ENCODE measurements around the gene SULF2.

The SULF2 gene

GRCh38 chr20:47735412-47736400, 49.6 kb downstream of the SULF2 start:
- DNase-seq (ENCODE audit: low read depth), result no peak

- no peak for DNase-seq (ENCODE audit: low read depth)
These were observed 50.4 kb downstream of the SULF2 start for GRCh38 chr20:47734870-47735269.

GRCh38 chr20:47733892-47734291, 51.4 kb downstream of the SULF2 start:
- DNase-seq (ENCODE audit: low read depth), result no peak

DNA sequence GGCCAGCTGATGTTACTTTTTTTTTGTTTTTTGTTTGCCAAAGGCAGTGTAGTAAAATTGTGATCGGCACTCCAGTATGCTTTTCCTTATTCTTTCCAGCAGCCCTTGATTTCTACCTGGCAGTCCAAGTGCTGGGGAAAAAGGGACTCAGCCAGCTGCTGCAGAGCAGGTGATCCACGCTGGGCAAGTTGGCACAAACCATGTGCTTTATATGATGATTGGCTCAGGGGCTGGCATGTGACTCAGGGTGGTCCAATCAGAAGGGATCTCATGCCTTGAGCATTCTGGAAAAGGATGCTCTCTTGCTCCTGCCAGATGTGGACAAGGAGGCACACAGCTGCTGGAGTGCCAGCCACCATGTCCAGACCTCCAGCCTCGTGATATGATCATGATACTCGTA, 54.5 kb downstream of the SULF2 start:
- DNase-seq (ENCODE audit: low read depth), result no peak

DNA sequence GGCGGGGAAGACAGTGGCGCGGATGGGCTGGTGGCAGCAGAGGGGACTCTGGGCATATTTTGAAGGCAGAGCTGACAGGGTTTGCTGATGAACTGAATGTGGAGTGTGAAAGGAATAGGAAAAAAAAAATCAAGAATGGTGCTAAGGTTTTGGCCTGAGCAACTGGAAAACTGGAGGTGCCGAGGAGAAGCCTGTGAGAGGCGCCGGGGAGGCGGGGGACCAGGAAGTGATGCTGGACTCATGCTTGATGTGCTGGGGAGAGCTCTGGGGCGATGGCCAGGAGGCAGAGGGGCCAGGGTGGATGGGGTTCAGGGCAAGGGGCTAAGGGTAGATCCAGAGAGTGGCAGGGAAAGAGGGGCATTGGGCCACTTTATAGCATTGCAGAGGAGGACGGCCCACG, 55.8 kb downstream of the SULF2 start:
- DNase-seq (ENCODE audit: low read depth), result no peak

- no peak for DNase-seq (ENCODE audit: low read depth)
These were observed 57.3 kb downstream of the SULF2 start for GRCh38 chr20:47727909-47728361.

DNA sequence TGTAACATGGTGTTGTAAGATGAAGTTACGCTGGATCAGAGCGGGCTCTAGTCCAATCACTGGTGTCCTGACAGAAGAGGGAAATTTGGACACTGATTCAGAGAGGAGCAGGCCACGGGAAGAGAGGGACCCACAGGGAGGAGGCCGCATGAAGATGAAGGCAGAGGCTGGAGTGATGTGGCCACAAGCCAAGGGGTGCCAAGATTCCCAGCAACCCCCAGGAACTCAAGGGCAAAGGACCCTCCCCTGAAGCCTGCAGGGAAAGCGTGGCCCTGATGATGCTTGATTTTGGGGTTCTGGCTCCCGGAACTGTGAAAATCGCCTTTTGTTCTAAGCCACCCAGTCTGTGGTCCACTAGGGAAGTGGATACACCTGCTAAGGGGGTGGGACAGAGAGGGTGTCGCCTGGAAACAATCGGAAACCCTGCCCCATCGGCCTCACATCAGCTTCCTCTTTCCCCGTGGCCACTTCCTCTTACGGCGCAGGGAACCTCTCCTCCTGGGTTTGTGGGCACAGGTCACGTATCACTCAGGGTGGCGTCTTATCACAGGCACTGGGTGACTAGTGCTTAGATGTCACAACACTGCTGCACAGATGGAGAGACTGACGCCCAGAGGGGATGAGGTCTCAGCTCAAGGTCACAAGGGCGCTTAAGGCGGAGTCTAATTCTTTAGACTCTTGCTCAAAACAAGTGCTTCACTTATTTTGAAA, 58.0 kb downstream of the SULF2 start:
- DNase-seq (ENCODE audit: low read depth), result peak; percentile 28

- DNase-seq (ENCODE audit: low read depth), result no peak
These were observed 58.6 kb downstream of the SULF2 start for GRCh38 chr20:47726632-47727031.

- peak; percentile 48 for DNase-seq (ENCODE audit: low read depth)
These were observed 59.9 kb downstream of the SULF2 start for GRCh38 chr20:47725248-47725973.

- no peak for DNase-seq (ENCODE audit: low read depth)
These were observed 60.4 kb downstream of the SULF2 start for GRCh38 chr20:47724910-47725247.

GRCh38 chr20:47724396-47724795, 60.9 kb downstream of the SULF2 start:
- no peak for DNase-seq (ENCODE audit: low read depth)

DNA sequence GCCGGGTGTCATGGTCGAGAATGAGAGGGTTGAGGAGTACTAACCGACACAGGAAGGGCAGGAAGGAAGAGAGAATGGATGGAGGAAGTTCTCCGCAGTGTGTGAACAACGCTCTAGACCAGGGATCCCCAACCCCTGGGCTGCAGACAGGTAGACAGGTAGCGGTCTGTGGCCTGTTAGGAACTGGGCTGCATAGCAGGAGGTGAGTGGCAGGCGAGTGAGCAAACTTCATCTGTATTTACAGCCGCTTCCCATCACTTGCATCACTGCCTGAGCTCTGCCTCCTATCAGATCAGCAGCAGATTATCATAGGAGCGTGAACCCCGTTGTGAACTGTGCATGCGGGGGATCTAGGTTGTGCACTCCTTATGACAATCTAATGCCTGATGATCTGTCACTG, 62.0 kb downstream of the SULF2 start:
- no peak for DNase-seq (ENCODE audit: low read depth)

- DNase-seq (ENCODE audit: low read depth), result no peak
These were observed 64.4 kb downstream of the SULF2 start for GRCh38 chr20:47720636-47721427.

DNA sequence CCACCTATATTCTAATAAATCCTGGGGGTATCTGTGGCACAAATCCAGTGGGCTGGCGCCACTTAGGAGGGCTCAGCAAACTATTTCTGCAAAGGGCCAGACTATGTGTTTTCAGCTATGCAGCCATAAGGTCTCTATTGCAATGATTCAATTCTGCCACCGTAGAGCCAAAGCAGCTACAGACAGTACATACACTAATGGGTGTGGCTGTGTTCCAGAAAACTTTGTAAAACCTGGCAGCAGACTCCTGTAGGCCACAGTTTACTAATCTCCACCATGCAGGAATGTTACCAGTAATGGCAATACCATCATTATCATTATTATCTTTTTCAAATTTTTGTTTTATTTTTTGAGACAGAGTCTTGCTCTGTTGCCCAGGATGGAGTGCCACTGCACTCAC, 65.7 kb downstream of the SULF2 start:
- no peak for DNase-seq (ENCODE audit: low read depth)

DNA sequence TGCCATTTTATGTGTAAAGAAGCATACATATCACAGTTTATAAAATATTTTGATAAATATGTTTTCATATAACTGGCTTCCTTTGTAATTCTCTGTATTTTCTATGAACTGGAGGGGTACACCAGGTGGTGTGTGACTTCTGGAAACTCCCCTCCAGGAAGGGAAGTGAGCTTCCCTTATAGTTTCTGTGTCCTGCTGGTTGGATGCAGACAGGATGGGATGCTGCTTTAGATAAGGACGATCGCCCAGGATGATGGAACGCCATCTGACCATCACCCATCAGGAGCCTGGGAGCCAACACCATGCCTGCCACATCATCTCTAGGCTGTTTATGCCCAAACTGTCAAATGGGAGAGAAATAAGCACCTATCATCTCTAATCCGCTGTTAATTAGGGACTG, 66.1 kb downstream of the SULF2 start:
- DNase-seq (ENCODE audit: low read depth), result no peak

GRCh38 chr20:47718398-47718797, 66.9 kb downstream of the SULF2 start:
- DNase-seq (ENCODE audit: low read depth), result no peak

DNA sequence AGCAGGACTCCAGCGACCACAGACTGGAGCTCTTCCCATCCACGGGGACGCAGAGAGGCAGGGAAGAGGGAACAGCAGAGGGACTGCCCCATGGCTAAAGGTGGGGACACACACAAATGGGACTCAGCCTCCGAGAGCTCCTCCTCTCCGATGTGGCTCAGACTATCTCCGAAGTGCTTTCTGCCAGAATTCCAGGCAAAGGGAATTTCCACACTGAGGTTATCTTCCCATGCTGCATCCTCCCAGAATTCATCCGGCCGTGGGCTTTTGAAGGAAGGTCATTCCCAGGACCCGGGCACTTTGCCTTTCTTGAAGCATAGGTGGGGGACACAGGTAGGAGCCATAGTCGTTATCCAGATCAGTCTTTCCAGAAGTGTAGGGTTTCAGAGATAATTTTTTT, 67.9 kb downstream of the SULF2 start:
- no peak for DNase-seq (ENCODE audit: low read depth)

GRCh38 chr20:47713878-47714450, 71.3 kb downstream of the SULF2 start:
- no peak for DNase-seq (ENCODE audit: low read depth)

GRCh38 chr20:47713163-47713562, 72.1 kb downstream of the SULF2 start:
- no peak for DNase-seq (ENCODE audit: low read depth)

DNA sequence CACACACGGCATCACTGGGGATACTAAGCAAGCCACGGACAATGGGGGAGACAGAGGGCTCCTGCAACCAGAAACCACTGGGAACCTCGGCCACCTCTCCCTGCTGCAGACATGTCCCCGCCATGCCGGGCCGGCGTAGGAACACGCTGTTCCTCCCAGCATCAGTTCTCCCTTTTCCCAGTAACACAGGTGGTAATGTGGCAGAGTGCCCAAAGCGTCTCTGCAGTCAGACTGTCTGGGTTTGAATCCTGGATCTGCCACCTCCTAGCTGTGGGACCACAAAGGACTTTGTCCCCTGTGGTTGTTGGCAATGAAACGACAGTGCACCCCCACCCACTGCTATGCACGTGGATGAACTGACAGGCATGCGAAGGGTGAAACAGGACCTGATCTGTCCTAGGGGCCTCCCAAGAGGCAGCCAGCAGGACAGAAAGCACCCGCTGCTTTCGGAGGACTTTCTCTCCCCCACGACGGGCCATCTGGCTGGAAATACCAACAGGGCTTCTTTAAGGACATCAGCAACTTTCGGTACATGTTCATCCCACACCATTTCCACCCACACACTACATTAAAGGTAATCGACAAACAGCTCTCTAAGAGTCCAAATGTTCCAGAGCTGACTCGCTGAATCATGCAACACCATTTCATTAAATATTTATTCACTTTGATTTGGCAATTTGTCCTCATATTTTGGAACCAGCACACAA, 74.1 kb downstream of the SULF2 start:
- DNase-seq (ENCODE audit: low read depth), result no peak

GRCh38 chr20:47710665-47711045, 74.6 kb downstream of the SULF2 start:
- DNase-seq (ENCODE audit: low read depth), result no peak
